Kidney epithelial cell (primary cell): Measurements from ENCODE around the gene CCDC157. TPM values are rescaled to one million over a fixed set of nuclear protein-coding genes. Genes with fewer than 3 reads are reported as not detected.
"Not testable (repeated sequence)": the region's sequence is repeated elsewhere in the genome, so short reads cannot be mapped to it uniquely, and the experiment has no call there.

Experiments used
- DNase-seq: peaks from one replicate; pipeline ENCODE4 v3.0.0-alpha.2; 2010; ENCODE audit warnings: low read depth
- H3K27me3 ChIP-seq: 2 replicates; pipeline ENCODE4 v1.6.0; 2011; ENCODE audit warnings: low read length; ENCODE audit not compliant: control insufficient read depth, insufficient read depth
- H3K36me3 ChIP-seq: 2 replicates; pipeline ENCODE4 v1.5.1; 2011; ENCODE audit warnings: low read length; ENCODE audit not compliant: control insufficient read depth, insufficient read depth
- H3K4me3 ChIP-seq: 2 replicates; pipeline ENCODE4 v1.5.1; 2011; ENCODE audit warnings: low read depth, mild to moderate bottlenecking, control low read depth, low read length
- total RNA-seq: library from RNA; depleted of rRNA; stranded (reverse); fragments of >200 nt; gene quantifications from 2 replicates; pipeline ENCODE4 v1.2.3, GENCODE V29; 2015
- TF ChIP-seq, protein P1 (sequence below): IDR thresholded peaks from 2 replicates; pipeline ENCODE4 v1.5.1; 2011; ENCODE audit warnings: mild to moderate bottlenecking, moderate library complexity, low read length, control low read depth, inconsistent platforms; ENCODE audit not compliant: insufficient read depth, poor library complexity, severe bottlenecking

Gene CCDC157
- total RNA-seq, 1 donor from 2014 or later: 14.6 TPM

DNA sequence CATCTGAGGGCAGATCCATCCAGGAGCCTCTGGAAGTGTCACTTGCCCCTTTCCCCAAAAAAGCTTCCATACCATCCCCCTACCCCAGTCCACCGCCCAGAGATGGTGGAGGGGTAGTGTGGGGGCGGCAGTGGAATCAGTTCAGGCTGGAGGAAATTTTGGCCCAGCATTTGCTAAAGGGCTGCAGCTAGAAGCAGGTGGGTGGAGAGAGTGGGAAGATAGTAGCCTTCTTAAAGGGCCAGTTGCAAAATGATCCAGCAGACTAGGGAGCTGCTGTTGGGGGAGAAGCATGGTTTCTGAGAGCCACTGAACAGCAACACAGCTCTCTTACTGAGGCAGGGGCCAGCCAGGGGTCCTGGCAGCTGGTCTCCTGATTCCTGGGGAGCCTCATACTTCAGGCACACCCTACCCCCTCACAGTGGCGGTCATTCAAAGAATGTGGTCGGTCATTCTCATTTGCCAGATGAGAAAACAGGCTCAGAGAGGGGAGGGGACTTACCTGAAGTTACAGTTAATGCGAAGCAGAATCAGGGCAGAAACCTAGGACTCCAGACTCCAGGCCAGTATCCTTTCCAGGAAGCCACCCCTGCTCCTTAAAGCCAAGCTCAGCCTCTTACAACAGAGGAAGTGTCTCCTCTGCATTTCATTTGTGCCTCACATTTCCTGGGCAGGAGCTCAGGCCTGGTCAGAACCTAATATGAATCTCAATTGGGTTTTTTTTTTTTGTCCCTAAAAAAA is 45.4 kb downstream of the CCDC157 start:
- no peak overlapping the region for H3K4me3 ChIP-seq
- no peaks in the 10 kb centered on the region for H3K27me3 ChIP-seq
- TF ChIP-seq, protein P1, sequence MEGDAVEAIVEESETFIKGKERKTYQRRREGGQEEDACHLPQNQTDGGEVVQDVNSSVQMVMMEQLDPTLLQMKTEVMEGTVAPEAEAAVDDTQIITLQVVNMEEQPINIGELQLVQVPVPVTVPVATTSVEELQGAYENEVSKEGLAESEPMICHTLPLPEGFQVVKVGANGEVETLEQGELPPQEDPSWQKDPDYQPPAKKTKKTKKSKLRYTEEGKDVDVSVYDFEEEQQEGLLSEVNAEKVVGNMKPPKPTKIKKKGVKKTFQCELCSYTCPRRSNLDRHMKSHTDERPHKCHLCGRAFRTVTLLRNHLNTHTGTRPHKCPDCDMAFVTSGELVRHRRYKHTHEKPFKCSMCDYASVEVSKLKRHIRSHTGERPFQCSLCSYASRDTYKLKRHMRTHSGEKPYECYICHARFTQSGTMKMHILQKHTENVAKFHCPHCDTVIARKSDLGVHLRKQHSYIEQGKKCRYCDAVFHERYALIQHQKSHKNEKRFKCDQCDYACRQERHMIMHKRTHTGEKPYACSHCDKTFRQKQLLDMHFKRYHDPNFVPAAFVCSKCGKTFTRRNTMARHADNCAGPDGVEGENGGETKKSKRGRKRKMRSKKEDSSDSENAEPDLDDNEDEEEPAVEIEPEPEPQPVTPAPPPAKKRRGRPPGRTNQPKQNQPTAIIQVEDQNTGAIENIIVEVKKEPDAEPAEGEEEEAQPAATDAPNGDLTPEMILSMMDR: no peak
- H3K36me3 ChIP-seq: peaks cover 1% of the 10 kb centered on the region
- DNase-seq: no peak

GRCh38 chr22:30402766-30403104 is 45.9 kb downstream of the CCDC157 start:
- DNase-seq, H3K4me3 ChIP-seq, H3K27me3 ChIP-seq, H3K36me3 ChIP-seq: not testable (repeated sequence)

DNA sequence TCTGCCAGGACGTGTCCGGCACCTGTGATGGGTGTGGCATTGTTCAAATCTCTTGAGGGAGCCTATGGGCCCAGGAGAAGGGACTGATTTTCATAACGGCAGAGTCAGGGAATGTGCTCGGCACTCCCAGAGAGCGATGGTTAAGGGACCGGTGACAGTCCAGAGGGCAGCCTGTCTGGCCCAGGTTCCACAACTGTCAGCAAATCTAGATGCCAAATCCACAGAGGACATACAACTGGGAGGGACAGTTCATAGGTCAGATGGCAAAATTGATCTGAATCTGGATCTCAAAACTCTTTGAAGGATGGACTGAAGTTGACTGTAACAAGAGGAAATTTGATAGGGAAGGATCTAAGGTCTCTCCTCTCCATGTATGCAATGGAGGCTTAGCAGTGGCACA is 47.5 kb downstream of the CCDC157 start:
- H3K36me3 ChIP-seq: peaks cover 3% of the 10 kb centered on the region

DNA sequence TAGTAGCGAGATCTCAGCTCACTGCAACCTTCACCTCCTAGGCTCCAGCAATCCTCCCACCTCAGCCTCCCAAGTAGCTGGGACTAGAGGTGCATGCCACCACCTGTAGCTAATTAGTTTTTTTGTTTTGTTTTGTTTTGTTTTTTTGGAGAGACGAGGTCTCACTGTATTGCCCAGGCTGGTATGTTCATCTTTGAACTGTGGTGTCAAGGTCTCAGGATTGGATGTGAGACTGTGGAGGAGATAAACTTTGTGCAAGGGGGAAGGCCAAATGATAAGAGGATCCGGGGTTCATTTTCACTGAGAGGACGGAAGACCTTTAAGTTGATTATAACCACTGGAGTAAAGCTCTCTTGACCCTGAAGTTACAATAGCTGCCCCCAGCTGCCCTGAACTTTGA is 48.9 kb downstream of the CCDC157 start:
- H3K27me3 ChIP-seq: no peaks in the 10 kb centered on the region
- TF ChIP-seq, protein P1: no peak
- H3K4me3 ChIP-seq: no peak overlapping the region
- H3K36me3 ChIP-seq: peaks cover 4% of the 10 kb centered on the region
- DNase-seq: no peak

More for the DNA sequence above, 47.5 kb downstream of the CCDC157 start:
- no peak overlapping the region for H3K4me3 ChIP-seq
- TF ChIP-seq, protein P1: no peak
- DNase-seq: no peak
- no peaks in the 10 kb centered on the region for H3K27me3 ChIP-seq

DNA sequence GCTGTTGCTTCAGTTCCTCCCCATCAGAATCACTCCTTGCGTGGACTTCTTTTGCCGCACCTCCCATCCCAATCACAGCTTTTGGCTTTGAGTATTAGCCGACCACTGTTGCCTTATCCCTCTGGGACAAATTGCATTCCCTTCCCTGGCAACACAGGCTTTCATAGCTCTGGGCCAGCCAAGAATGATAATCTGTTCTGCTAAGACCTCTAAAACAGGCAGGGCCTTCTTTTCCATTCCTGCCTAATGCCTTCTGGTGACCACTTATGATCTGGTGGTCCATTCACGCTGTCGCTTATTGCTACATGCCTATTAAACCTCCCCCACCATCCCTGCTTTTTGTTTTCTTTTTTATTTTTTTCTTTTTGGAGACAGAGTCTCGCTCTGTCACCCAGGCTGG is 49.6 kb downstream of the CCDC157 start:
- Histone ChIP-seq H3K4me3 (no peak overlapping the region), H3K36me3 (peaks cover 4% of the 10 kb centered on the region), H3K27me3 (no peaks in the 10 kb centered on the region)
- DNase-seq: no peak
- TF ChIP-seq, protein P1: no peak

- no peak overlapping the region for H3K4me3 ChIP-seq
- TF ChIP-seq, protein P1: no peak
- no peaks in the 10 kb centered on the region for H3K27me3 ChIP-seq
- no peak for DNase-seq
- H3K36me3 ChIP-seq: peaks cover 4% of the 10 kb centered on the region
These were observed 51.7 kb downstream of the CCDC157 start for GRCh38 chr22:30408388-30409102.
